HPDE6-E6E7 (cell line): ENCODE results near the gene KRTAP5-1.

Experiments used
- DNase-seq: peaks from one replicate; pipeline ENCODE4 v3.0.0; 2011; ENCODE audit warnings: missing footprints; ENCODE audit errors: extremely low spot score

KRTAP5-1 gene

DNA sequence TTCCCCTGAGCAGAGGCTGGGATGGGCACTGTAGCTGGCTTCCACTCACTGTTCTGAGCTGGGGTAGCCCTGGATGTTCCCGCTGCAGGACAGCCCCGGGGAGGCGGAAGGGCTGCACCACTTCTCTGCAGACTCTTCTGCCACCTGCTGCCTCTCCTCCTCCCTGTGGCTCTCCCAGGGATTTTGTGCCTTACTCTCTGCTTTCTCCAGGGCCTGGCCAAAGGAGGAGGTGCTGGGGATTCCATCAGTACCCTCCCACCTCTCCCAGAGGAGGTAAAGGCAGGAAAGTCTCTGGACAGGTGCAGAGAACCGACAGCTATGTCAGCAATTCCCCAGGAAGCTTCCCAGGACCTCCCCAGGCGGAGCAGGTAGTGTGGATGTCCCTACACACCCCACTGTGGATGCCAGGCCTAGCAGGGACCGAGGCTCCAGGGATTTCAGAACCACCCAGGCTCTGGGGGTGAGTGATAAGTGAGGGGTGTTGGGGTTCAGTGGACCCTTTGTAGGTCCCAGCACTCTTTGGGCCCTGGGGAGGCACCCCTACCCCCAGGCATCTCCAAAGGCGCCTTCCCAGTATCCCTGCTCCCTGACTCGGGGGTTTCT, 24.3 kb downstream of the KRTAP5-1 start:
- no peak for DNase-seq

DNA sequence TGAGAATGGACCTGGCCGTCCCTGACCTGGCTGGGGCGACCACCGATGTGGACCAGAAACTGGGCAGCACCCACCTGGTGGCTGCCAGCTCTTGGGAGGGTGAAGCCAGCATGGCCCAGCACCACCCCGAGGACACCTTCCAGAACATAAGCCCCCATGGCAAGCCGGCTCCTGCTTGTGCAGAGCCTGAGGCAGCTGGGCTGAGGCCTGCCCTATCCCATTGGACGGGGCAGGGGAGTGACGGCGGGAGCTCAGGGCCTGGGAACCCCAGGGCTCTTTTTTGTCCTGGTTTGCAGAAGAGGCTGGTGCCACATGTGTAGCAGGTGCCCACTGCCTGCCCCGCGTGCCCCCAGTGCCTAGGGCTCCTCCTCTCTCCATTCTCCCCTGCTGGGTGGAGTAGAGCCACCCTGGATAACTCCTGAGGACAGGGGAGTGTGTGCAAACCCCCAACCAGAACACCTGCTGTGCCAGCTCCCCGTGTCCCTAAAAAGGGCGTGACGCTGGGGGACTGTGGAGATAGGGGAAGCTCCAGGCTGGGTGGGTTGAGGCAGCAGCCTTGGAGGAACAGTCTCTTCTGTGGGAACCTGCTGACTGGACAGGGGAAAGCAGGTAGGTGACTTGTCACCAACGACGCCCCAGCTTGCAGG, 25.0 kb downstream of the KRTAP5-1 start:
- no peak for DNase-seq

DNA sequence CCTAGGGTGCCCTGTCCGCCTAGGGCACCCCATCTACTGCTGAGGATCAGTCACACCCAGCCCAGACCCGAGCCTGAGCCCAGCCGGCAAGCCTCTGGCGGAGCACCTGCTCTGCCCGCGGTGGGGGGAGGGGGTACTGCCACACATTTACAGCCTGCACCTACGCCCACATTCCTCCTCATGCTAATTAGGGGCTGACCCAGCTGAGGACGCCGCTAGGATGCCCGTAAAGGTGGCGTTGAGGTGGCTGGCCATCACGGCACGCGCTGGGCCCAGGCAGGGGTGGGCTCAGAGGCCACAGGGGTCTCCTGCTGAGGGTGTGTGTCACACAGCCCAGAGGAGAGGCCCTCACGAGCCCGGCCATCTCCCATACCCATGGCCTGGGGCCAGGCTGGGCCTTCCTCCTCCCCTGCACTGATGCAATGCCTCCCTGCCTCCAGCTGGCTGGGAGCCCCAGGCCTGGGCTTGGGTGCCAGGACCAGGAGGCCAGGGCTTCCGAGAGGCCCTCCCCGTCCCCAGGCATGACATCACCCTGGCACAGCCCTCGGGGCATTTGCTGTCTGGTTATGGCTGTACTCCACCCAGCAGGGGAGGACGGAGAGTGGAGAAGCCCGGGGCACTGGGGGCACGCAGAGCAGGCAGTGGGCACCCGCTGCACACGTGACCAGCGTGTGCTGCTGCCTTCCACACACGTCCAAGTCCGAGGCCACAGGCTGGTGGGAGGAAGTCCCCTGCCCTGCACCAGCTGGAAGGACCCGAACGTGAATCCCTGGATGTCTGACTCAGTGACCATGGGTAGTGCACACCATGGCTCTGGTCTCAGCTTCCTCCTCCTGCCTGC, 25.8 kb downstream of the KRTAP5-1 start:
- no peak for DNase-seq

DNA sequence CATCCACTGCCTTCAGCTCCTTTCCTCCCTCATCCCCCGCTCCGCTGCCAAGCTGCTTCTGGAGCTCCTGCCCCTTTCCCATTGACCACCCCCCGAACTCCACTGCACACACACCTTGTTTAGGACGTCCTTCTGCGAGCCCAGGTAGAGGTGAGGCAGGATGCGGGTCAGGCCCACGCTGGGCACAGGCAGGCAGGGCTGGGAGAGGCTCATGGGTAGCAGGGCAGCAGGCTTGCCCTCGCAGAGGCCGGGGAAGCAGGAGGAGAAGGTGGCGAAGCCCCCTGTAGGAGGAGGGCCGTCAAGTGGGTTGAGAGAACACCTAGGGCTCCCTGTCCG, 26.3 kb downstream of the KRTAP5-1 start:
- no peak for DNase-seq

DNA sequence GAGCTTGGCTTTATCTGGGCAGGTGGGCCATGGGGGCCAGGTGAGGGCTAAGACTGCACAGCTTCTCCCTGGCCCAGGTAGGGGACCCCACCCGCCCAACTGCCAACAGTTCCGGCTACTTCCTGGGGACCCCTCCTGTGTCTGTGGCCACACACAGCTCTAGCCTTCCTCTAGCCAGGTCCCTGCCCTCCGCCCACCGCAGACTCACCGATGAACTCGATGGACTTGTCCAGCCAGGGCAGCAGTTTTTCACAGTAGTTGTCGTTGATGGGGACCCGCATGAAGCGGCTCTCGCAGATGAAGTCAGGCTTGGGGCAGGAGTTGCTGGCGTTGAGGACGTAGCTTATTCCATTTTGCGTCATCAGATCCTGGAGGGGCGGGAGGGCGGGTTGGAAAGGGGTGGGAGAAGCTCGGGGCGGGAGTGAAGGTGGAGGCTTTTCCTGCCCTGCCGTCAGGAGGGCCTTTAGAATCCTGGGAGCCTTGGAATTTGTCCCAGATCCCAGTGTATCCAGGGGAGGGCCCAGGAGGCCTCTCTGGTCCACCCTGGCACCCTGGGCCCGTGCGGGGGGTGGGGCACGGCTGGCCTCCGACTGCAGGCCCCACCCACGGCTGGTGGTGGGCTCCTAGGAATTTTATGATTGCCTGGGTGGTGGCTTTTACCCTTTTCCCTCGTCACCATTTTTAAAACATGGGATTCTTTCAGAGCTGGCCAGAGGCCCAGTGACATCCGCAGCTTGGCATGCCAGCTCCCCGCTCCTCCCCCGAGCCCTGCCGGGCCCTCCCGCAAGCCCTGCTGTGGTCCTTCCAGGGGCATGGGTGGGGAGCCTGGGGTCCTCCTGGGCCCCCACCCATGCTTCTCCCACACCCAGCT, 26.9 kb downstream of the KRTAP5-1 start:
- no peak for DNase-seq

DNA sequence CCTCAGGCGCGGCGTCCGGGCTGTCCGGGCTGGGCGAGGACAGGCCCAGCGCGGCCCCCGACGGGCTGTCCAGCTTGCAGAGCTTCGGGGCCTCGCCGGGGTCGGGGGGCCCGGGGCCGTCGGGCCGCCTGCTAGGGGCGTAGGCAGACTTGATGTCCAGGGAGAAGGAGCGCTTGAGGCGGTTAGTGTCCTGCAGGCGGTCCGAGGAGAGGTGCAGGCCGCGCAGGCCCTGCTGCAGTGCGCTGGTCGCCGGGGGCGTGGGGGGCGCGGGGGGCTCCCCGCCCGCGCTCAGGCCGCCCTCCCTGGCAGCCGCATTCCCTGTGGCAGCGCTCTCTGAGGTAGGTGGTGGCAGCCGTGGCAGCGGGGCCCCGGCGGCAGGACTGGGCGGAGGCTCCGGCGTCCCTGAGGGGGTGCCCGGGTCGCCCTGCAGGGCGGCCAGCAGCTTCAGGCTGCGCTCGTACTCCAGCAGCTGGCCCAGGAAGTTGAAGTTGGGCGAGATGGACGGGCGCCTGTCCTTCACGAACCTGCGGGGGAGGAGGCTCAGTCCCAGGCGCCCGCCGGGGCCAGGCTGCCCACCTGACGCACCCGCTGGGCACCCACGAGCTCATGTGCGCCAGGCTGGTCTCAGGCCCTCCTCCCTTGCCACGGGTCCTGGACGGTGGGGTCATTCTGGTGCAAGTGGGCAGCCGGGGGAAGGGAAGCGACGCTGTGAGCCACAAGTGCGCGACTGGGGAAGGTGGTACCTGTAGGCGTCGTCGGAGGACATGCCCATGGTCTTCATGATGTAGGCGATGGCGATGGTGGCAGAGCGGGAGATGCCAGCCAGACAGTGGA, 27.8 kb downstream of the KRTAP5-1 start:
- DNase-seq: no peak

DNA sequence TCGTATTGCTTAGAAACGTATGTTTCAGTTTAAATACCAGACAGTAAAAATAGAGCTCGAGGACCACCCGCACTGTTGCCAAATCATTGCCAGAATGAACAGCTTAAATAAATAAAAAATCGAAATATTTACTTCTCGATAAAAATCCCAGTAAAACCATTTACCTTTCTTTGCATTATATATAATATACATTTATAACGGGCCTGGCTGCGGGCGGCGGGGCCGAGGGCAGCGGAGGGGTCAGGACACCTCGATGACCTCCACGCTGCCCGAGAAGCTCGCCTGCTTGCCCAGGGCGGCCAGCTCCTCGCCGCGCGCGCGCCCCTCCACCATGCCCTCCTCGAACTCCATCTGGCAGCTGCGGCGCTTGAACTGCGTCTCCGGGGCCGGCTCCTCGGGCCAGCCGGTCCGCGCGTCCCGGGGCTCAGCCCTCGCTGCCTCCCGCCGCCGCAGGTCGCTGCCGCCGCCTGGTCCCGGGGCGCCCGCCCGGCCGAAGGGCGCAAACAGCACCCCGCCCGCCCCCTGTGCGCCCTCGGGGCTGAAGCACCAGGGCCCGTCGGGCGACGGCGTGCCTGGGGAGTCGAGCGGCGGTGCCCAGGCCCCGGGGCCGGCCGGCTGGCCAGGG, 28.7 kb downstream of the KRTAP5-1 start:
- no peak for DNase-seq

DNA sequence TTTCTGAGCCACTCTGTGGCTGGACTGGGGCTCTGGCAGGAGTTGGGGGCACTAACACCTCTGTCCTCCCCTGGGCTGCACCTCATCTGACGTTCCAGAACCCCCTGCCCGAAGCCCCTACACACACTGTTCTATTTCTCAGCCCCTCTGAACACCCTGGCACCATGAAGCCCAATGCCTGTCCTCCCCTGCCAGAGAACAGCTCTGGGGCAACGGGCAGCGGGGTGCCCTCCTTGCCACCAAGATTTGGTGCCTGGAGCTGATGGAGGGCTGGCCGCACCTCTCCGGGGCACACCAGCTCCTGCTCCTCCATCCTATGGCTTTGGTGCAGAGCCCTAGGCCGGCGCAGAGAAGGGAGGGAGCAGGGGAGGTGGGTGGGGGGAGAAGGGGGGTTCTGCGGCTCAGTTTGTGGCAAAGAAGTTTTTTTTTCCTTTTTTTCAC, 29.4 kb downstream of the KRTAP5-1 start:
- no peak for DNase-seq

DNA sequence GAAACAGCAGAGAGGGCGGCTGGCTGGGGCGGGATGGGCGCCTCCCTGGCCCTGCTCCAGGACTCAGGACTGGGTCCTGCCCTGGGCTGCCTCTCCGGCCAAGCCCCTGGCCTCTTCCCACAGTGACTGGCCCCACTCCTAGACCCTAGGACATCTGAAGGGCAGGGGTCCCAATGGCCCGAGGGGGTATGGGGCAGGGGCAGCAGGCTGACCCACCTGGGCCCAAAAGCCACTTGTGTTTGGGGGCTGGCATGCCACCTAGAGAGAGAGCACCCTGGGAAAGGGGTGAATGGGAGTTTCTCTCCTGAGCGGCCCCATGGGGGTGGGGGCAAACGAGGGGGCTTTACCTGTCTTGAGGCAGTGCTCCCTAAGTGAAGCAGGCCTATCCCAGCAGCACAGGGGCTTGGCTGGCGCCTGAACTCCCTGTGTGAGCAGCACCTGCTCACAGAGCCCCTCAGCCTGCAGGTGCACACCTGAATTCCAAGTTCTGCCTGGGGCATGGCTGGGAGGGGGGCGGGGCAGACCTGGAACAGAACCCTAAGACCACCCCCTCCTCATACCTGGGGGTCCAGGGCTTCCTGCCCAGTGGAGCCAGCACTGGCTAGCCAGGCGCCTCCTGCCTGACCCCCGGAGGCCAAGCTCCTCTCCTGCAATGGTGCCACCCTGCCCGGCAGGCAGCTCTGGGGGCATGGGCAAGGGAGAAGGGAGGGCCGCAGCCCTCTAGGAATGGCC, 29.9 kb downstream of the KRTAP5-1 start:
- DNase-seq: no peak

DNA sequence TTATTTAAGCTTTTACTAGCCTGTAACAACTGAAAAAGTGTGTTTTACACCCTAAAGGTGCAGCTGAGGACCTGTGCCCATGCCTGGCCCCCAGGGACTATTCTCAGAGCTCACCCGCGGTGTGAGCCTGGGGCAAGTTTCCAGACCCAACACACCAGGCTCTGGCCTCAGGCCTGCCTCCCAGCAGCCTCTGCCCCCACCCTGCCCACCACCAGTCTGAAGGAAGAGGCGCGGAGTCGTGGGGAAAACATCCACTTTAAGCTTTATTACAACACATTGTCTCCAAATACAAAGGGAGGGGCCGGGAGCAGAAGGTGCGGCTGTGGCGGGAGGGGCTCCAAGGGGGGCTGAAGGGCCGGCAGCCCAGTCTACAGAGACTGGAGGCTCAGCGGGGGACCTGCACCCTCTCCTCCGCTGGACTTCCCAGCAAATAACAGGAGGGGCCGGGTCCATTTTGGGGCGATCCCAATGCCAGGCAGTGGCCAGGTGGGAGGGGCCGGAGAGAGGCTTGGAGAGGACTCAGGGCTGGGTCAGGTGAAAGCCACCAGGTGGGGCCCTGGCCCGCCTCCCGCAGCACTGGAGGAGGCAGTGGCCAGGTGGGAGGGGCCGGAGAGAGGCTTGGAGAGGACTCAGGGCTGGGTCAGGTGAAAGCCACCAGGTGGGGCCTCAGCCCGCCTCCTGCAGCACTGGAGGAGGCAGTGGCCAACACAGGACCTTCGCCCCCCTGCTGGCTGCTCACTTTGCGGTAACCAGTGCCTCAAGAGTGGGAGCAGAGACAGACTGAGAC, 31.1 kb downstream of the KRTAP5-1 start:
- no peak for DNase-seq

DNA sequence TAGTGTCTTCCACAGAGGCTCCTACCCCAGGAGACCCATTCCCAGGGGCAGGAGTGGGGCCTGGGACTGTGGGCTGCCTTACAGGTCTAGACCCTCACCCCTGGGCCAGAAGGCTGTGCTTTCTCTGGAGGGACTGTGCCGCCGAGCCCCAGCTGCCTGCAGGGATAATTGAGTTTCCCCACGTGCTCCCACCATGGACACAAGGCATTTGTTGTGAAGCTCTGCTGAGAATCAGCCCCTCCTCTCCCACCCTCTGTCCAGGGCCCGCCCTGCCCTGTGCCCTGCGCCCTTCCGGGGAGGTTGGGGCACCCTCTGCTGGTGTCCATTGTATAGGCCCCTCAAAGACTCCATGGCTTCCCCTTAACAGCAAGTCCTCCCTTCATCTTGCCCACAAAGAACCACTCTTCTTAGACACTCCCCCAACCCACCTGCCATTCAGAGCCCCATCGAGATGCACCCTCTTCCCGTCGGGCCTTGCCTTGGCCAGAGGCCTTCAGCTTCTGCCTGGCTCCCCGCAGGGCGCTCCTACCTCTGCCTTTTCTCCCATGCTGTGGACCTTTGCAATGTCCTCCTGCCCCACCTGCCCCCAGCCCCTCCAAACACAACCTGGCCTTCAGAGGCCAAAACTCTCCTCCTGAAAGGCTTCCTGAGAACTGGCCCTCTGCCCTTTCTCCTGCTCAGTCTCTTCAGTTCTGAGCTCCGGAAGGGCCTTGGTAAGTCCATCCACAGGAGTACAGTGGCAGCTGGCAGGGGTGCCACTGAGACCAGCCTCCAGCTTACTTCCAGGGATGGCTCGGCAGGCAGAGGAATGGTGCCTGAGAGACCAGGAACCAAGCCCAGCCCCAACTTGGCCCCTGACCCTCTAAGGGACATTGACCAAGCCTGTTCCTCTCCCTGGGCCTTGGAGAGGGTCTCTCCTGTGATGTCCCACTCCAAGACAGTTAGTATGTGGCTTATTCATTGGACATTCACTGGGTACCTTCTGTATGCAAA, 35.4 kb downstream of the KRTAP5-1 start:
- no peak for DNase-seq

DNA sequence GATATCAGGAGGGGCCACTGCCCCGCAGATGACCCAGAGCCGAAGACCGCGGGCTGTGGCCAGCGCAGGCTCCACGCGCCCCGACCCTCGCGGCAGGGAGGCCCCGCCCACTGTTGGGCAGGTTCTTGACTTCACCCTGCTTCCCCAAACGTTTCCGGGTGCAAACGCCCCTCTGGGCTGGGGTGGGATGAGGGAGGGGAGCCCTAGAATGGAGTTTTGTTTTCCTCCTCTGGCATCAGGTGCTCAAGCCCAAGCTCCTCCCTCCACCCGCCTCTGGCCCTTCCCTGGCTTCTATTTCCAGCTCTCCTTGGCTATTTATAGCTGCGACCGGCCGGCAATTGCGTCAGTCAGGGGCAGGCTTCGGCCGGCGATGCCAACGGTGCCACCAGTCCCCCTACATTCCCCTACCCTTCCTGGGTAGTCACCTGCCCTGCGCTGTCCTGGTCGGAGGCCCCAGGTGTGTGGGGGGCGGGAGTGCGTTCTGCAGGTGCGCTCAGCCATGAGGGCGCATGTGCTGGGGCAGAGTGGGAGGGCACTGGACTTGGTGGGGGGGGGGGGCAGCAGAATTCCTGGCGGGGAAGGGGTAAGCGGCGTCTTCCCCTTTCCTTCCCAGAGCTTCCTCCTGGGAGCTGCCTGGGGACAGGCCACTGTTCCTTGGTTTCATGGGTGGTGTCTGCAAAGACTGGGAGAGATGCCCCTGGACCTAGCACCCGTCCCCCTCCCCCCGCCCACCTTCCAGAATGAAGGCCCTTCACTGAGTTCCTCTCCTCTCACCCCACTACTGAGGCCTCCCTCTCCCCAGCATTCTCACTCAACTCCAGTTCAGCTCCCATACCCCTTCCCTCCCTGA, 36.6 kb downstream of the KRTAP5-1 start:
- peak; percentile 67 for DNase-seq

DNA sequence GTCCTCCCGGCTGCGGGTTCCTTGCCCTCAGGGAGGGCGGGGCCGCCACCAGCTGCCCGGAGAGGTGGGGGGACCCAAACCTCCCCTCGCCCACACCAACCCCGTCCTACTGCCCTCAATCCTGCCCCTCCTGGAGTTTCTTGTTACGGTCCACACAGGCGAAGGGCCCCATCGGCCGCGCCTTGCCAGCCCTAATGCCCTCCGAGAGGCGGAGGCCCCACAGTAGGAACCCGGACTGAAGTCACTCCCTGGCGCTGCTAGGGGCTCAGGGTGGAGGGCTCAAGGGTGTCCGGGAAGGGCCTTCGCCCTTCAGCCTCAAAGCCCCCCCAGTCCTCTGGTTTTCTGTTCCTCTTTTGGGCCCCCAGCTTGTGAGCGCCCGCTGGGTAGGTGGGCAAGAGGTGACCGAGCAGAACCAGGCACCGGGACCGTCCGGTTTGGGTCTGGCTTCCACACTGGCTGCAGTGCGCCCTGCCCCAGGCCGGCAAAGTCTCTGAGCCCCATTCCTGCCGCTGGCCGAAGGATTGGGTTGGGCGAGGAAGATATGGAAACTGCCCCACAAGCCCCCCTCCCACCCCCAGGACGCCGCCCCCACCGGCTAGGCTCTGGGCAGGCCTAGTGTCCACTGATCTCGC, 37.5 kb downstream of the KRTAP5-1 start:
- no peak for DNase-seq

DNA sequence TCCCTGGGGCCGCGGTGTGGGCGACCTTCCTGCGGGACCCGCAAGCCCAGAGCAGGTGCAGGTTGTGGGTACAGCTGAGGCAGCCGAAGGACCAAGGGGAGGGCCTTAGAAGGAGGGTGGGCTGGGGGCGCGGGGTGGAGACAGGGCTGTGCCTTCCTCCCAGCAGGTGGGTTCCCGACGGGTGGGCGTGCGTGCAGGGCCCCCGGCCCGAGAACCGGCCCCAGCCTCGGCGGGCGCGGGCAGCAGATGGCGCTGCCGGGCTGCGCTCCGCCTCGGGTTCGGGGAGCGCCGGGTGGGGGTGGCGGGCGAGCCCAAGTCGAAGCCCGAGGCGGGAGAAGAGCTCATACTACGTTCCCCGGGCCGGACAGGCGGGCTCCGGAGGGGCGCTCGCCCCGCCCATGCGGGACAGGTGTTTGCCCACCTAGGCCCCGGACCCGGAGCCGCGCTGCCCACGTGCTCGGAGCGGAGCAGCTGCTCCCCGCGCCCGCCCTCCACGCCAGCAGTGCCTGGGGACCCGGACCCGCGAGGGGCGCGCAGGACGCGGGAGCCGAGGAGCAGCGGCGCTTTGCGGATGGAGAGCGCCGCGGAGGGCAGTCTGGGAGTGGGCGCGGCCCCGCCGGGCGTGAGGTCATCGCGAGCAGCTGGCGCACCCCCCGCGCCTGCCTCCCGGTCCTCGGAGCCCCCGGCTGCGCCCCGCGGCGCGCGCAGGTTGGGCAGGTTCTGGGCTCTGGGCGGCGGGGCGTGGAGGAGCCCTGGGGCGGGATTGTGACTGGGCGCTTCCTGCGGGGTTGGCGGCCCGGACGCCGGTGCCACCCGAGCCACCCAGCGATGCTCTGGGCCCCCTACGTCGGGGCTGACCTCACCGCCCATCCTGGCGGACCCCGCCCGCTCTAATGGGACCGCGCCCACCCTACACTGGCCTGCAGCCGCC, 38.3 kb downstream of the KRTAP5-1 start:
- peak; percentile 58 for DNase-seq

DNA sequence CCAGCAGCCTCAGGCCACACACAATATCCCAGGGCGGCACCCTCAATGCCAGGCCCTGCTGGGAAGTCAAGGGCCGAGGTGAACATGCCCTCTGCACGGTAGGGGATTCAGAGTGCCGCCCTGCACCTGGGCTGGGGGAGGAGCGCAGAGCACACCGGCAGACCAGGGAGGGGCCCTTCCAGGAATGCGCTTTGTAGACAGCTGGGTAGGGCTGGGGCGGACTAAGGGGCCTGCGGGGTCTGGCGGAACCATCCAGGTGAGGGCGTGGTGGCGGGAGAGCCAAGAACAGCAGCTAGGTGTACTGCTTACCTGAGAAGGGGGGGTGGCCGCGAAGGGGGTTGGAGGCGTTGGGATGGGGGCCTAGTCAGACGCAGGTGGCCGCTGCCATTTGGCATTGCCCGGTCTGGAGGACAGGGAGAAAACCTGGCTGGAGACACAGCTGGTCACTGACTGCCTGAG, 39.0 kb downstream of the KRTAP5-1 start:
- no peak for DNase-seq
